SU-DHL-6 (cell line): ENCODE measurements around the gene KIF16B.

Experiments used
- CTCF ChIP-seq: fragments of 200-600 bp; sonication (generic); IDR thresholded peaks from one replicate; pipeline ENCODE4 v1.5.1; 2017; ENCODE audit warnings: antibody characterized with exemption, mild to moderate bottlenecking, low read length, moderate library complexity; ENCODE audit not compliant: insufficient read depth, poor library complexity, severe bottlenecking
- EZH2phosphoT487 ChIP-seq: fragments of 200-600 bp; sonication (generic), shearing (Covaris generic); conservative IDR thresholded peaks from 2 replicates; pipeline ENCODE4 v1.6.1; 2018; ENCODE audit warnings: mild to moderate bottlenecking, antibody characterized with exemption, low read length, moderate library complexity, mixed read lengths

GRCh38 chr20:16542477-16542876, 30.8 kb downstream of the KIF16B start:
- TF ChIP-seq CTCF = no peak
- no peak for TF ChIP-seq EZH2phosphoT487
